Fibroblast of the aortic adventitia (primary cell): ENCODE results near the gene FOXO3. TPM values are rescaled to one million over a fixed set of nuclear protein-coding genes. Genes with fewer than 3 reads are reported as not detected.
A peak's percentile ranks its signal among the peaks of the same experiment; 100 is the strongest.

Source experiments
- DNase-seq: peaks from one replicate; pipeline ENCODE4 v3.0.0-alpha.2; 2010; ENCODE audit warnings: low read depth
- H3K4me3 ChIP-seq: 2 replicates; pipeline ENCODE4 v1.5.1; 2011; ENCODE audit warnings: low read depth, mild to moderate bottlenecking, control low read depth, low read length, moderate library complexity
- CTCF ChIP-seq: IDR thresholded peaks from 2 replicates; pipeline ENCODE4 v1.5.1; 2011; ENCODE audit warnings: mild to moderate bottlenecking, low read length, control low read depth, inconsistent platforms; ENCODE audit not compliant: insufficient read depth
- total RNA-seq: library from RNA; depleted of rRNA; stranded (reverse); fragments of >200 nt; gene quantifications from 2 replicates; pipeline ENCODE4 v1.2.3, GENCODE V29; 2012; ENCODE audit warnings: low replicate concordance

Gene FOXO3
- total RNA-seq, 1 donor, result 54.5 TPM

GRCh38 chr6:108618623-108619152 is 58.0 kb downstream of the FOXO3 start:
- no peak for DNase-seq
- no peak overlapping the region for H3K4me3 ChIP-seq
- TF ChIP-seq CTCF, result no peak

GRCh38 chr6:108619431-108620197 is 58.9 kb downstream of the FOXO3 start:
- DNase-seq, result no peak
- no peak for TF ChIP-seq CTCF

GRCh38 chr6:108621117-108621516 is 60.4 kb downstream of the FOXO3 start:
- DNase-seq, result peak; percentile 57
- TF ChIP-seq CTCF, result peak; percentile 22
- no peak overlapping the region for H3K4me3 ChIP-seq

More at GRCh38 chr6:108619431-108620197, 58.9 kb downstream of the FOXO3 start:
- no peak overlapping the region for H3K4me3 ChIP-seq

- TF ChIP-seq CTCF, result peak; percentile 17
- DNase-seq, result peak; percentile 96
- H3K4me3 ChIP-seq, result no peak overlapping the region
These were observed 62.1 kb downstream of the FOXO3 start for GRCh38 chr6:108622641-108623298.

GRCh38 chr6:108623995-108624394 is 63.3 kb downstream of the FOXO3 start:
- TF ChIP-seq CTCF, result no peak
- no peak for DNase-seq
- no peak overlapping the region for H3K4me3 ChIP-seq

- TF ChIP-seq CTCF, result no peak
- DNase-seq, result no peak
- no peak overlapping the region for H3K4me3 ChIP-seq
These were observed 64.9 kb downstream of the FOXO3 start for GRCh38 chr6:108625581-108625980.
